ENCODE data around the gene PYGO1.
"Not testable (repeated sequence)": the region's sequence is repeated elsewhere in the genome, so short reads cannot be mapped to it uniquely, and the experiment has no call there.

The PYGO1 gene

DNA sequence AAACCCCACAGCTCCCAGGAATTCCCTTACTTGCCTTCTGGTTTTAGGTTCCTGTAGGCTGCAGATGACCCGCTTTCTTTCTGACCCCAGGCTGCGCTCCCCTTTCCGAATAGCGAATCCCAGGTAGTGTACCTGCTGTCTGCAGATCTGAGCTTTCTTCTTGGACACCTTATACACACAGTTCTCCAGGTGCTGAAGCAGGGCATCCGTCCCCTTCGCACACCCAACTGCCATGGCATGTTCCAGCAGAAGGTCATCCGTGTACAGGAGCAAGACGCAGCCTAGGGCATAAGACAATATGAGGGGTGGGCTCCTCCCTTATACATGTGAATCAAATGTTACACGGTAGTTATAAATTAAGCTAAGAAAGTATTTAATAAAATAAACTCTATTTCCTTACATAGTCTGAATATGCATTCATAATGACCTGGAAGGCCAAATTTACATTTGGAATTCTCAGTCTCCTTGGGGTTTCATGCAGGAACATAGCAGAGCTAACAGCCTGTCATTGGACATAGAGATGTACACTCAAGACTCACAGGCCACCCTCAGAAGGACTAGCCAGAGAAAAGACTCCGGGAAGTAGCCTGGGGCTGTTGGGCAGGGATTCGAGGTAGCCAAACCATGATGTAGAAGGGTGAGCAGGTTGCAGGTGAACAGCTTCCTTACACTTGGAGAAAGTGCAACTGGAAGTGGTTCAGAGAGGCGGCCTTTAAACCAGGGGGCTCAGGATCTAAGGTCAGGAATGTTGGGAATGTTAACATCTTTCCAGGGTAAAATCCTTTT lies 72.0 kb downstream of the PYGO1 start:
- no peak for DNase-seq (ENCODE audit: low read depth, low spot score)
- TF ChIP-seq CTCF (IDR thresholded peaks at IDR 0.05; ENCODE audit: low read depth, low read length): no peak
- in situ Hi-C loops (cut with HindIII; ENCODE audit: low sequenced_read_pairs): no loop called here
- no peak overlapping the region for H3K4me3 ChIP-seq (ENCODE audit: low read depth, low read length)

GRCh38 chr15:55515491-55515890 lies 72.7 kb downstream of the PYGO1 start:
- TF ChIP-seq CTCF (IDR thresholded peaks at IDR 0.05; ENCODE audit: low read depth, low read length): no peak
- H3K4me3 ChIP-seq (ENCODE audit: low read depth, low read length): no peak overlapping the region
- no peak for DNase-seq (ENCODE audit: low read depth, low spot score)
- in situ Hi-C loops (cut with HindIII; ENCODE audit: low sequenced_read_pairs): no loop called here

DNA sequence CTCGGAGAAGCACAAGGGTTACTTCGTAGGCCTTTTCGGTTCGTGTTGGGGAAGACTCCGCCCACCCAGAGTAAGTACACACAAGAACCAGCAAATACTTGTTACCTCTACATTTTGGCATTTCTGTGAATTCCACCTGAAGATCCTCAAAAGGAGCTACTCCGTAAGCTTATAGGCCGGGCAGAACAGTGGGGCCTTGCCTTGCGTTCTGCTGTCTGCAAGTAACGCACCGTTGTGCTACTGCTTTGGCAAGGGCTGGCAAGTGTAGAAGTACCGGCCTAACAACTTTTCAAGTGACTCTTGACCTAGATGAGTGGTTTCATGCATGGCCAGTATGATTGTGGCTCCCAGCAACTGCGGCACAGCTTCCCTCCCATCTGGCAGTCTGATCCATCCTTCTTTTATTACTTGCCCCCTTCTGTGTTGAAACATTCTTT lies 73.7 kb downstream of the PYGO1 start:
- no peak overlapping the region for H3K4me3 ChIP-seq (ENCODE audit: low read depth, low read length)
- TF ChIP-seq CTCF (IDR thresholded peaks at IDR 0.05; ENCODE audit: low read depth, low read length): no peak
- in situ Hi-C loops (cut with HindIII; ENCODE audit: low sequenced_read_pairs): no loop called here
- no peak for DNase-seq (ENCODE audit: low read depth, low spot score)

DNA sequence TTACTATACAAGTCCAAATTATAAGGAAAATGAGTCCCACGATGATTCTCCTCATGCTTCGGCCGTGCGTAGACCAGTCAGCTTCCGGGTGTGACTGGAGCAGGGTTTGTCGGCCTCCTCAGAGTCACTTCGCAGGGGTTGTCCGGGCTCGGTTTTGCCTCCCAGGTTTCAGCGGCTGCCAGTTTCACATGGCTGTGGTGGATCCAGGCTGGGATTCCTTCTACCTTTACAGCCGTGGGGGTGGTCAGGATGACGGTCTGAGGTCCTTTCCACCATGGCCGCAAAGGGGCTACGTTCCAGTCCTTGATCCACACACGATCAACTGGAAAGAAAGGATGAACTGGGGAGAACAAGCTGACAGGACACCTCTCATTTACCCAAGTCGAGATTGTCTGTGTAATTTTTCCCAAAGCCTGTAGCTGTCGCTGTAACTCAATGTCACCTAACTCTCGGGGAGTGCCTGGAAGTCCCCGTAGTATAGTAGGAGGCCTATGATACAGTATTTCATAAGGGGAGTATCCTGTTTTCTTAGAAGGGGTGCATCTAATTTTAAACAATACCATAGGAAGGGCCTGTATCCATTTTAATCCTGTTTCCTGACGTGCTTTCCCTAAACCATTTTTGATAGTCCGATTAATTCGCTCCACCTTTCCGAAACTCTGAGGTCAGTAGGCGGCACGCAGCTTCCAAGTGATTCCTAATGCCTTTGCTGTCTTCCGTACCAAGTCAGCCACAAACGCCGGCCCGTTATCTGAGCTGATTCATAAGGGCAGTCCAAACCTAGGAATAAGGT lies 74.3 kb downstream of the PYGO1 start:
- in situ Hi-C loops (cut with HindIII; ENCODE audit: low sequenced_read_pairs); H3K4me3 ChIP-seq (ENCODE audit: low read depth, low read length): not testable (repeated sequence)
- DNase-seq (ENCODE audit: low read depth, low spot score): peak; percentile 32
- peak; percentile 61 for TF ChIP-seq CTCF (IDR thresholded peaks at IDR 0.05; ENCODE audit: low read depth, low read length)

- DNase-seq (ENCODE audit: low read depth, low spot score): no peak
- in situ Hi-C loops (cut with HindIII; ENCODE audit: low sequenced_read_pairs): no loop called here
- TF ChIP-seq CTCF (IDR thresholded peaks at IDR 0.05; ENCODE audit: low read depth, low read length): no peak
- H3K4me3 ChIP-seq (ENCODE audit: low read depth, low read length): no peak overlapping the region
These were observed 75.0 kb downstream of the PYGO1 start for GRCh38 chr15:55513152-55513551.

DNA sequence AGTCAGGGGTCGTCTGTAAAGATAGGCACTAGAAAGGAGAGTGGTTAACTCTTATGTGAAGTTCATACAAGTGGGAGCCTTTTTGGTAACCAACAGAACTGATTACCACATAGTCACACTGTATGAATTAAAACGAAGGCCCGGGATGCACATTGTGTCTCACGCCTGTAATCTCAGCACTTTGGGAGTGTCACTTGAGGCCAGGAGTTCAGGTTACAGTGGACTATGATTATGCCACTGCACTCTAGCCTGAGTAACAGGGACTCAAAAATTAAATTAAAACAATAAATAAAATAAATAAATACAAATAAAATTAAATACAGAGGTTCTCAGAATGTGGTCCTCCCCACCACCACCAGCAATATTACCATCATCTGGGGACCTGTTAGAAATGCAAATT lies 80.6 kb downstream of the PYGO1 start:
- no peak for DNase-seq (ENCODE audit: low read depth, low spot score)
- in situ Hi-C loops (cut with HindIII; ENCODE audit: low sequenced_read_pairs): no loop called here
- TF ChIP-seq CTCF (IDR thresholded peaks at IDR 0.05; ENCODE audit: low read depth, low read length): no peak
- H3K4me3 ChIP-seq (ENCODE audit: low read depth, low read length): no peak overlapping the region

DNA sequence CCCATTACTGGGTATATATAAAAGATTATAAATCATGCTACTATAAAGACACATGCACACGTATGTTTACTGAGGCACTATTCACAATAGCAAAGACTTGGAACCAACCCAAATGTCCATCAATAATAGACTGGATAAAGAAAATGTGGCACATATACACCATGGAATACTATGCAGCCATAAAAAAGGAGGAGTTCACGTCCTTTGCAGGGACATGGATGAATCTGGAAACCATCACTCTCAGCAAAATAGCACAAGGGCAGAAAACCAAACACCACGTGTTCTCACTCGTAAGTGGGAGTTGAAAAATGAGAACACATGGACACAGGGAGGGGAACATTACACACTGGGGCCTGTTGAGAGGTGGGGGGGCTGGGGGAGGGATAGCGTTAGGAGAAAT lies 82.7 kb downstream of the PYGO1 start:
- DNase-seq (ENCODE audit: low read depth, low spot score); H3K4me3 ChIP-seq (ENCODE audit: low read depth, low read length); in situ Hi-C loops (cut with HindIII; ENCODE audit: low sequenced_read_pairs): not testable (repeated sequence)
